HL-60 (cell line): Measurements from ENCODE around the gene PCDH15.

Experiments used
- CTCF ChIP-seq: IDR thresholded peaks from one replicate; pipeline ENCODE4 v1.5.1; 2011; ENCODE audit warnings: low read length, control low read depth, inconsistent platforms; ENCODE audit not compliant: insufficient read depth
- GABPA ChIP-seq: IDR thresholded peaks from 2 replicates; pipeline ENCODE4 v1.6.1; 2012; ENCODE audit warnings: low read depth
- POLR2AphosphoS5 ChIP-seq: IDR thresholded peaks from 2 replicates; pipeline ENCODE4 v1.6.1; 2012; ENCODE audit warnings: low read depth

- TF ChIP-seq CTCF = no peak
- TF ChIP-seq GABPA = no peak
- TF ChIP-seq POLR2AphosphoS5 = no peak
Measured at GRCh38 chr10:54363390-54363789, 437.6 kb downstream of the PCDH15 start.
